Activated CD8-positive, alpha-beta memory T cell treated with anti-CD3 and anti-CD28 coated beads for 36 hours (primary cell): ENCODE results near the gene LMNTD2. TPM values are rescaled to one million over a fixed set of nuclear protein-coding genes. Genes with fewer than 3 reads are reported as not detected.

Experiments
- CTCF ChIA-PET: fragments of 350-600 bp; sonication (Branson Sonifier 250); formaldehyde crosslinking; loops from one replicate; lab custom pipeline; 2021; ENCODE audit warnings: antibody characterized with exemption; lab: Charles Lee
- POLR2A ChIA-PET: fragments of 350-600 bp; sonication (Branson Sonifier 250); formaldehyde crosslinking; loops from one replicate; lab custom pipeline; 2021; ENCODE audit warnings: antibody characterized with exemption; lab: Charles Lee
- total RNA-seq, 2 experiments: library from RNA; stranded (reverse); gene quantifications; one replicate each; pipeline ENCODE4 v1.2.3, GENCODE V29; 2021

The LMNTD2 gene
- total RNA-seq, 2 experiments from 2014 or later: 0.75 to 0.89 TPM

DNA sequence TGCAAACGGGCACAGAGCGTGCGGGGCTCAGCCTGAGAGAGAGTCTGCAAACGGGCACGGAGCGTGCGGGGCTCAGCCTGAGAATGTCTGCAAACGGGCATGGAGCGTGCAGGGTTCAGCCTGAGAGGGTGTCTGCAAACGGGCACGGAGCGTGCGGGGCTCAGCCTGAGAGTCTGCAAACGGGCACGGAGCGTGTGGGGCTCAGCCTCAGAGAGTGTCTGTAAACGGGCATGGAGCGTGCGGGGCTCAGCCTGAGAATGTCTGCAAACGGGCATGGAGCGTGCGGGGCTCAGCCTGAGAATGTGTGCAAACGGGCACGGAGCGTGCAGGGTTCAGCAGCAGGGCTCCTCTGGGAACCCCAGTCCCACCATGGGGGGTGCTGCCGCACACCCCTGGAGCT, 29.3 kb upstream of the LMNTD2 start:
- POLR2A ChIA-PET: no interaction called here
- CTCF ChIA-PET: interaction anchor here (3.7 kb wide), 1 partner anchor 35 kb away, joined by 12 read pairs; no protein-coding TSS in a partner anchor

DNA sequence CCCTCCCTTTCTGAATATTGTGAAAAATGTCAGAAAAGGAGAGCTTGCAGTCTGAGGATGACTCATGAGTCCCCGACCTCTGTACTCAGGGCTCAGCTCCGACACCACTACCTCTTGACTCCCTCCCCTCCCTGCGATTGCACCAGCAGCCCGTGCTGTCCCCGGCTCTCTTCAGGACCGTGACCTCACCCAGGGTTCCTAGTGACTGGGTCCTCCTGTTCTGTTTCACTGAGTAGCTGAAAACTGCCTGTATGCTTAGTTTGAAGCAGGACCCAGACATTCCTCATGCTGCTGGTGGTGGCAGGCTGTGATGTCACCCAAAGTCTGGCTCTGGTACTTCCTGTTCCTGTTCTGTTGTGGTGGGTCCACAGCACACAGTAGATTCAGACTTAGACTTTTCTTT, 27.4 kb upstream of the LMNTD2 start:
- POLR2A ChIA-PET: interaction anchor here (0.6 to 1.5 kb wide), 3 partner anchors 11 to 82 kb away, joined by 3 read pairs; partner anchors contain the start of gene PHRF1
- CTCF ChIA-PET: interaction anchor here (0.9 to 3.7 kb wide), 3 partner anchors 9 to 34 kb away, joined by 3 to 12 read pairs (median 3); no protein-coding TSS in a partner anchor

DNA sequence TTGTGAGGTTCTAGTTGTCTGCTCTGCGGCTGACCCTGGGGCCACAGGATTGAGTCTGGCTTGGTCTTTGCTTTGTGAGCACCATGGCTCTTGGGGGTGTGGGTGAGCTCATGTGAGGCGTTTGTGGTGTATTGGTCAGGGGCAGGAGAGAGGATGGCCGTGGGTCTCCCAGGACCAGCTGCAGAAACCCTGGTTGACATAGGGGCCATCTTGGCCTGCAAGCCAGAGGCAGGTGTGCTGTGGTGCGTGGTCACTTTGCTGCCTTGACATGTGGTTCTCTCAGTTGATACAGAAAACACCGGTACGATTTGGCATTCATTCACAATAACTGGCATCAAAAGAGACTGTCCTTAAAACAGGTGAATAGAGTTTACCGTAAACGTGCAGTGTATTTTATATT, 27.0 kb upstream of the LMNTD2 start:
- ChIA-PET POLR2A (interaction anchor here (0.9 to 1.5 kb wide), 2 partner anchors 10 to 12 kb away, joined by 3 read pairs; partner anchors contain the start of gene PHRF1), CTCF (interaction anchor here (0.9 to 3.7 kb wide), 2 partner anchors 12 to 33 kb away, joined by 3 to 12 read pairs; no protein-coding TSS in a partner anchor)

DNA sequence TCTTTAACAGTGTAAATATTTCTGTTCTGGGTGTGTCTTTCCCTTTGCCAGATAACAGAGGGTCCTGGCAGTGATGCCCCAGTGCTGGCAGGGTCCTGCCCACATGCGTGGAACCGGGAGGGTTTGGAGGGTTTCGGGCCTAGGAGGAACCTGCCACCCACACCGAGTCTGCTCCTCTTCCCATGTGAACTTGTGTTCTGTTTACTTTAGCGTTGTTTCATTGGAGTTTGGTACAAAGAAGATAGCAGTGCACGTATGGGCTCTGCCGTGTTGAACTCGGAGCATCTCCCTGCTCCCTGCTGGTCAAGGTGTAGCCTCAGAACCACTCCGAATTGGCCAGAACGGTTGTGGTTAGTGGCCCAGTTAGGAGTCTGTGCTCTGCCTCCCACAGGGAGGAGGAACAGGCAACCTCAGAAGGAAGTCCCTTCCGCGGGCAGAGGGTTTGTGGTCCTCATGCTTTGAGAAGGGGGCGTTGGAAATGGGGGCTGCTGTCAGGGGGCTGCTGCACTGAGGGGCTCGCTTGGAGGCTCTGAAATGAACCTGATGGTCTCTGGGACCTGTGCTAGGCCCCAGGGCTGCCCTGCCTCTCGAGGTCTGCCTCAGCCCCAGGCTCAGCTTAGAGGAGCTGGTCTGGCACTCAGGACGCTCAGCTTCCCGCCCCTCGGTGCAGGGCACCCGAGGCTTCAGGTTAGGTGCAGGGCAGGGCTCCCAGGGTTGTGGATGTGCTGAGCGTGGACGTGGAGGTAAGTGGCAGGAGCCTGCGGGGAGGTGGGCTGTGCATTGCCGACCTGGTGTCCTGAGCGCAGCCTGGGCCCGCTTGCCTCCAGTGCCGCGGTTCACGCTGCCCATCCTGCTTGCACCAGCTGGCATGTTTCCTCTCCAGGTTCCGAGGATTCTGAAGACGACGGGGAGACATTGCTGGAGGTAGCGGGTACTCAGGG, 26.1 kb upstream of the LMNTD2 start:
- POLR2A ChIA-PET: interaction anchor here (0.9 kb wide), 1 partner anchor 9 kb away, joined by 3 read pairs; no protein-coding TSS in a partner anchor
- CTCF ChIA-PET: interaction anchor here (3.7 kb wide), 1 partner anchor 32 kb away, joined by 12 read pairs; no protein-coding TSS in a partner anchor

DNA sequence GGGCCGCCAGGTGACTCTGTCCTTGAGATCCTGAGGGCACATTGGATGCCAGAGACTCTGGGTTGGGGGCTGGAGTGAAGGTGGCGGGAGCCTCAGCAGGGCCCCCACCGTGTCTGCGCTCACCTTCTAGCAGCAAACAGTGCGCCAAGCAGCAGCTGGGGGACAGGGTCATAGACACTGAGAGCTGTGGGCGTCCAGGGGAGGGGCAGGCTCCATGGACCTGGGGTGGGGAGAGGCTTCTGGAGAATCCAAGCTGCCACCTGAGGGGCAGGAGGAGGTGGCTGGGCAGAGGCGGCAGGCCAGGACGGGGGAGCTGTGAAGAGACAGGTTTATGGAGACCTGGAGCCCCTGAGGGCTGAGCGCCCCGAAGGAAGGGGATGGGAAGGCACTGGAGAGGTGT, 23.7 kb upstream of the LMNTD2 start:
- ChIA-PET CTCF (no interaction called here), POLR2A (interaction anchor here (0.7 kb wide), 1 partner anchor 50 kb away, joined by 4 read pairs; no protein-coding TSS in a partner anchor)

DNA sequence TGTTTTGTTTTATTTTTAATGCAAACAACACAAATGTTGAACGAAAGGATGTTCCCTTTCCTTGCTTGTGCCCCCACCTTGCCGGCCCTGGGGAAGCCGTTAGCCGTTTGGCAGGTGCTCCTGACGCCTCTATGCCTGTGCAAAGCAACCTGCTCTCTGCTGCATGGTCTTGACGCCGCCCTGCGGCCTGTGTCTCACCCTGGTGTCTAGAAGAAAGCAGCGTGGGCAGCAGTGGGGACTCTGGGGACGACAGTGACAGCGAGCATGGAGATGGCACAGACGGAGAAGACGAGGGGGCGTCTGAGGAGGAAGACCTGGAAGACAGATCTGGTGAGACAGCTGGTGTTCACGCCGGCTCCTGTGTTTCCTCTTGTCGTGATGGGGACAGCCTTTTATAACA, 21.2 kb upstream of the LMNTD2 start:
- ChIA-PET CTCF (interaction anchor here (0.7 kb wide), 1 partner anchor 157 kb away, joined by 4 read pairs; no protein-coding TSS in a partner anchor), POLR2A (no interaction called here)

DNA sequence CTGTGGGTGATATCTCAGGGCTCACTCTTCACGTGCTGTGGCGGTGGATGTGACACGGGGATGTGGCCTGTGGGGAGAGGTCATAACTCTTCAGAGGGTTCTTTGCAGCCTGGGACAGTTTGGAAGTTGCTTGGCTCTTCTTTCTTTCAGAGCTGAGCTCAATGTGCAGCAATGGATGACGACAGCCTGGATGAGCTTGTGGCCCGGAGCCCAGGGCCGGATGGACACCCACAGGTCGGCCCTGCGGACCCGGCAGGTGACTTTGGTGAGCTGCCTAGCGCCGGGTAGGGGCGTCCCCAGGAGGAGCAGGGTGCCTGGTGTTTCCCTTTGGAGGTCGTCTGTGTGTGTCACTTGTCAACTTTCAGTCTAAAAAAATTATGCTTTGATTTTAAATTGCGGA, 20.8 kb upstream of the LMNTD2 start:
- ChIA-PET CTCF (interaction anchor here (0.7 kb wide), 1 partner anchor 158 kb away, joined by 4 read pairs; no protein-coding TSS in a partner anchor), POLR2A (interaction anchor here (0.7 kb wide), 1 partner anchor 131 kb away, joined by 4 read pairs; no protein-coding TSS in a partner anchor)

DNA sequence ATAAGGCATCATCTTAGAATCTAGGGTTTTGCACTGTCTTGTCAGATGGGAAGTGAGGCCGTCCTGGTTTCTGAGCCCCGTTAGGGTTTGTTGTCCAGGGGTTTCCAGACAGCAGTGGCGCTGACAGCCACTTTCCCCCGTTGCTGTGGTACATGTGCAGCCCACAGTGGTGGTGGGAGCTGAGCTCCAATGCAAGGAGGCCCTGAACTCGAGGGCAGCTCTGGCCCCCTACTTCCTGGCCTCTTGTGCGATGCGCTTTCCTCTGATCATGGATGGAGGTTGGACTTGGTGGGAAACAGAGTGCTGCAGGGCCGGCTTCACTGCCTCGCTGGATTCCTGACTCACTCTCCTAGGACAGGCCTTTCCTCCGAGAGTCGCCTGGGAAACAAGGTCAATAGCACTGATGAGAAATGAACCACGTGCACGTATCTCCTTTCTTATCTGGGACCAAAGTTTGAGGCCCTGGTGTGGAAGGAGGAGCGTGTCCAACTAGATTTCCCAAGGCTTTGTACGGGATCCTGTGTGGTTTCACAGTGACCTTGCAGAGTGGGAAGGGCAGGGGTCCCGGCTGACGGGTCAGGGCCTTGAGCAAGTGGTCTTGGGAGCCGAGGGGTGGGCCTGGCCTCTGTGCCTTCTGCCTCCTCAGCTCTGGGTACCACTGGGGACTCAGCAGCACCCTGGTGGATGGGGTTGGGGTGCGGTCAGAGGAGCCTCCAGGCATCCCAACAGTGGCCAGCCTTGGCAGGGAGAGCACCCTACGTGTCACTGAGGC, 19.5 kb upstream of the LMNTD2 start:
- ChIA-PET POLR2A (interaction anchor here (0.9 kb wide), 1 partner anchor 11 kb away, joined by 3 read pairs; no protein-coding TSS in a partner anchor), CTCF (no interaction called here)

DNA sequence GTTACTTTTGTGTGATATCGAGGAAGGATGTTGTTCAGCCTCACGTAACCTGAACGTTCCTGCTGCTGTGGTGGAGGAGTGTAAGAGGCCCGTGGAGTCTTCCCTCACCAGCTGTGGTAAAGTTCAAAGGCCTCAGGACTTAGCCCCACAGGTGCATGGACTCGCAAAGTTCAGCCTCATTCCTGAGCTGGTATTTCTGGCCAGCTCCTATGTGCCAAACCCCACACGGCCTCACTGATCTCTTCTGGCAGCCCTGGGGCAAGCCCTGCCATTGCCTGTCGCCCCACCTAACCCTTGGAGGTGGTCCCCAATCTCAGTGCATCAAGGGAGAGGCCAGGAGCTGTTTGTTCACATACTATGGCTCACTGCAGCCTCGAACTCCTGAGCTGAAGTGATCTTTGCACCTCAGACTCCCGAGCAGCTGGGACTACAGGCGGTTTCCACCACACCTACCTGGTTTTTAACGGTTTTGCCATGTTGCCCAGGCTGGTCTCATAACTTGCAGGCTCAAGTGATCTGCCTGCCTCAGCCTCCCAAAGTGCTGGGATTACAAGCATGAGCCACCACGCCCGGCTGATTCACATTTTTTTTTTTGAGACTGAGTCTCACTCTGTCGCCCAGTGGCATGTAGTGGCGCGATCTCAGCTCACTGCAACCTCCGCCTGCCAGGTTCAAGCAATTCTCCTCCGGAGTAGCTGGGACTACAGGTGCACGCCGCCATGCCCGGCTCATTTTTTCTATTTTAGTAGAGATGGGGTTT, 17.9 kb upstream of the LMNTD2 start:
- CTCF ChIA-PET: interaction anchor here (0.6 to 0.9 kb wide), 4 partner anchors 10 to 146 kb away, joined by 3 to 4 read pairs (median 3); no protein-coding TSS in a partner anchor
- POLR2A ChIA-PET: interaction anchor here (0.5 kb wide), 1 partner anchor 38 kb away, joined by 3 read pairs; no protein-coding TSS in a partner anchor

DNA sequence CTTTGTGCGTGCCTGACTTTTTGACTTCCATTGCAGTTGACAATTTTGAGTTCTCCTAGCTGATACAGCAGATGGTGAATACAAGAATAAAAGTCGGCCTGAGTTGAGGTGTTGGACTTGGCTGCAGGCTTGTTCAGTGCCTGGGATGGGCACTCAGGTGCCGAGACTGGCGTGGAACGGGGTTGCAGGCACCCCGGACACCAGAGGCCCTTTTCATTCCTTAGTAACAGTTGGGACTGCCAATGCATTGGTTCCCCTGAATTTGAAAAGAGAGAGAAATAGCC, 17.0 kb upstream of the LMNTD2 start:
- ChIA-PET CTCF (interaction anchor here (0.6 to 0.8 kb wide), 2 partner anchors 44 to 147 kb away, joined by 3 read pairs; no protein-coding TSS in a partner anchor), POLR2A (interaction anchor here (0.9 kb wide), 2 partner anchors 9 to 10 kb away, joined by 3 read pairs; no protein-coding TSS in a partner anchor)

DNA sequence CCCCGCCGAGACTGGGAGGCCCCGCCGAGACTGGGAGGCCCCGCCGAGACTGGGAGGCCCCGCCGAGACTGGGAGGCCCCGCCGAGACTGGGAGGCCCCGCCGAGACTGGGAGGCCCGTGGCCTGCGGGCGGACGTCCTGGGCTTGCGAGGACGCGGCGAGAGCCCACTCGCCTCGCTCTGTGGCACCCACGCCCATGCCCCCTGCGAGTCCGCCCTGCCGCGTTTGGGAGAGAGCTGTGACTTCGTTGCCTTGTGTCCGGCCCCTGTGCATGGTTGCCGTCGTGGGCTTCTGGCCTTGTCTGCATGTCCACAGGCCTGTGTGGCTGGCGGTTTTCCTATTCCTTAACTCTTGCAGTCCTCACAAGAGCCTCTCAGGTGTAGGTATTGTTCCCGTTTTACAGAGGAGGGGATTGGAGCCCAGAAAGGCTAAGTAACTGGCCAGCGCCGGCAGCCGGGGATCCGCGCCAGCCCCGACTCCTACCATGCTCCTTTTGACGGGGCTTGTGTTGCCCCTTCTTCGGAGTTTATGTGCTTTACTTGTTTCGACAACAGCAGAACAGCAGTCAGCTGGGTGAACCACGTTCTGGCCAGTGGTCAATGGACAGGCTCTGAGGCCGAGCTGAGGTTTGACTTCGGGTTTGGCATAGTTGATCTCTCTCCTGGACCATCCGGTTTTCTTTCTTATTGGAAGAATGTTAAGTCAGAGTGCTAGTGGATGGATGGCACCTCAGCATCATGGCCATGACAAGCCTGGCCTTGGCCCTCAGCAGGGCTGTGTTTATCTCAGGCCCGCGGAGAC, 16.5 kb upstream of the LMNTD2 start:
- POLR2A ChIA-PET: interaction anchor here (0.7 to 0.9 kb wide), 3 partner anchors 8 to 42 kb away, joined by 3 read pairs; partner anchors contain the start of gene HRAS
- CTCF ChIA-PET: interaction anchor here (0.6 kb wide), 1 partner anchor 45 kb away, joined by 3 read pairs; no protein-coding TSS in a partner anchor

DNA sequence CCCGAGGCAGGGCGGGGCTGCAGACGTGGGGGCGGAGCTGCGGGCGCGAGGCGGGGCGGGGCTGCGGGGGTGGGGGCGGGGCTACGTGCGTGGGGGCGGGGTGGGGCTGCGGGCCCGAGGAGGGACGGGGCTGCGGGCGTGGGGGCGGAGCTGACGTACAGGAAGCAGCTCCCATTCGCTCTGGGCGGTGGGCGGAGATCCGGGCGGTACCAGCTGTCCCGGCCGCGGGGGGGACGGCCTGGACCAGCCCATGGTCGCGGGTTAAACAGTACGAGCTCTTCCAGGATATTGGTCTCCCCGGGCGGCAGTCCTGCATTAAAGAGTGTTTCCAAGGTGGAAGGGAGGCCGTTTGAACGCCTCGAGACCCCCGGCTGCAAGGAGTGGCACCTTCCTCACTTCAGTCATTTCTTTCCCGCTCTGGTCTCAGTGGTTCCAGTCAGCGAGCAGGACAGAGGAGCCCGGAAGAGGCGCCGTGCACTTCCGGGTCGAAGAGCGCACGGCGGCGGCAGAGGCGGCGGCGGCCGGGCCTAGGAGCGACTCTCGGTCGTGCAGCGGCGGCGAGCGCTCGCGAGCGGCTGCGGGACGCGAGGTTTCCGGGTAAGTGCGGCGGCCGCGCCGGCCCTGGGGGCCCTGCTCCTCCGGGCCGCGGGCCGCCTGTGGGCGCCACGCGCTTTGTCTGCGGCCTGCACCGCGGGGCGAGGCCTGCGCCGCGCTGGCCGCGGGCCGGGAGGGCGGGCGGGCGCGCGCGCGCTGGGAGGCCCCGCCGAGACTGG, 15.6 kb upstream of the LMNTD2 start, which contains the start of gene PHRF1:
PHRF1 (plus strand) TSS at position 475 of the 773 bp plus-strand sequence. CDS start 5,043 bp downstream, outside the sequence.
- ChIA-PET CTCF (interaction anchor here (0.9 to 1.5 kb wide), 3 partner anchors 17 to 37 kb away, joined by 3 to 5 read pairs (median 3); no protein-coding TSS in a partner anchor), POLR2A (interaction anchor here (0.5 to 1.9 kb wide), 8 partner anchors 12 to 150 kb away, joined by 3 to 9 read pairs (median 4); partner anchors contain the start of genes HRAS and IRF7)

DNA sequence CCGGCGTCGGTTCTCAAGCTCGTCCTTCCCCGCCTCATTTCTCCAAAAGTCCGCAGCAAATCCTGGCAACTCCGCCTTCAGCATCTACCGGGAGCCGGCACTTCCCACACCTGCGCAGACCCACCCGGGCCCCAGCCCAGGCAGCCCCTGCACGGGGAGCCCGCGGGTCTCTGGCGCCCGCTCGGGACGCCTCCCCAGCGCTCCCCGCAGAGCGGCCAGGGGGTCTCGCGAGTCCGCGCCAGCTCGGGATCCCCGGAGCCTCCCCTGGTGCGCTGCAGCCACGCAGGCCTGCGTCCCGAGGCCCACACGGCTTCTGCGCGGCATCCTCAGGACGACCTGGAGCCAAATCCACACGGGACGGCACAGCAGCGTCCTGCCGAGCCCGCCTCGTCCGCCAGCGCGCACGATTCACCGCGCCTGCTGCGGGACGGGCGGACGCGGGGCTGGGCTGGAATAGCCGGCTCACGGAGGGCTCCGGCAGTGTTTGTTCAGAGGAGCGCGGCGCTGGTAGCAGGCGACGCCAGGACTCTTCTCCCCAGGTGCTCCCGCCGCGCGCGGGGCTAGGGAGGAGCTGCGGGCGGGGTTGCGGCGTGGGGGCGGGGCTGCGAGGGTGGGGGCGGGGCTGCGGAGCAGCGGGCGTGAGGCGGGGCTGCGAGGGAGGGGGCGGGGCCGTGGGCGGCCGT, 14.9 kb upstream of the LMNTD2 start:
- POLR2A ChIA-PET: interaction anchor here (0.5 to 1.9 kb wide), 8 partner anchors 13 to 151 kb away, joined by 3 to 9 read pairs (median 4); partner anchors contain the start of genes HRAS and IRF7
- CTCF ChIA-PET: interaction anchor here (0.6 to 1.5 kb wide), 6 partner anchors 9 to 38 kb away, joined by 3 to 5 read pairs (median 3); no protein-coding TSS in a partner anchor

DNA sequence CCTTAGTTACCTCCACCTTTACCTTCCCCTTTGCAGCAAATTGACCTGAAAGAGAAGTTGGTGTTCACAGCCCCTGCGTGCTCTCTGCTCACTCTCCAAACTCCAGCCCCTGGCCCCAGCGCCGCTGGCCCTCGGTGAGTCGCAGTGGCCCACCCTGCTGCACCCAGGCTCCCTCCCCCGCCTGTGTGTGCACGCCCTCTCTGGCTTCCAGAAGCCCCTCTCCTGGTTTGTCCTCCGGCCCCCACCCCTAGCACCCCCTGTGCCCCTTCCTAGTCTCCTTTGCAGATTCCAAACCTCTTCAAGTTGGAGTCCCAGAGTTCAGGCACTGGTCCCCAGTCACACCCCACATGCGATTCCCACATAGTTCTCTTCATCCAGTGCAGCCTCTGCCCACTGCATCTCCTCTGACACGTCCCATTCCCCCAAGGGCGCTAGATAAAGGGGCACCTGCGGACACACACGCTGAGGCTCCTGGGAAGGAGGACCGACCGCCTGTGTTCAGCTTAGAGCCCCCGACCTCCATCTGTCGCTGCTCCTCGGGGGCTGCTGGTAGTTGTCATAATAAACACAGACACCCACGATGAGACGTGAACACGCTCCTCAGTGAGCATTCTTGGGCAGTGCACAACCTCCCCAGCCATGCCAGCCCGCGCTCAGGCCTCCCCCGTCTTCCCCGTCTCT, 14.2 kb upstream of the LMNTD2 start:
- ChIA-PET POLR2A (interaction anchor here (1.7 to 1.9 kb wide), 2 partner anchors 39 to 40 kb away, joined by 8 to 9 read pairs; partner anchors contain the start of genes HRAS and IRF7), CTCF (interaction anchor here (0.6 to 1.5 kb wide), 4 partner anchors 9 to 20 kb away, joined by 3 to 5 read pairs (median 4); no protein-coding TSS in a partner anchor)
